Breast epithelium (tissue), 4 donors: Measurements from ENCODE around the gene MEIS2. TPM values are rescaled to one million over a fixed set of nuclear protein-coding genes. Genes with fewer than 3 reads are reported as not detected.
A peak's percentile ranks its signal among the peaks of the same experiment; 100 is the strongest.

Source experiments
- DNase-seq, 2 donors: peaks; one replicate each; pipeline ENCODE4 v3.0.0-alpha.2; 2019; ENCODE audit warnings: low spot score in 2 of 2
- H3K27ac ChIP-seq, 2 donors: fragments of 200-600 bp; sonication (generic) in 1 of 2; one replicate each; pipeline ENCODE4 v1.5.1; 2016 to 2019; ENCODE audit warnings: mild to moderate bottlenecking in 1 of 2
- H3K27me3 ChIP-seq, 2 donors: fragments of 200-600 bp; sonication (generic) in 1 of 2; one replicate each; pipeline versions ENCODE4 v1.5.1 to v1.6.0; 2017 to 2019; ENCODE audit warnings: control low read depth in 1 of 2, mild to moderate bottlenecking in 1 of 2
- H3K36me3 ChIP-seq: fragments of 200-600 bp; one replicate; pipeline ENCODE4 v1.5.1; 2019
- H3K4me1 ChIP-seq, 2 donors: fragments of 200-600 bp; sonication (generic); one replicate each; pipeline ENCODE4 v1.5.1; 2016 to 2019; ENCODE audit warnings: control low read depth in 1 of 2
- H3K4me3 ChIP-seq, 3 donors: fragments of 200-600 bp; sonication (generic); 1 replicate in 2 of 3; 2 replicates in 1 of 3; pipeline ENCODE4 v1.5.1; 2016 to 2019; ENCODE audit warnings: mild to moderate bottlenecking in 3 of 3, moderate library complexity in 2 of 3
- H3K9me3 ChIP-seq, 2 donors: fragments of 200-600 bp; sonication (generic) in 1 of 2; one replicate each; pipeline ENCODE4 v1.5.1; 2016 to 2019; ENCODE audit warnings: control low read depth in 1 of 2
- CTCF ChIP-seq, 3 donors: fragments of 450-650 bp; IDR thresholded peaks; one replicate each; pipeline ENCODE4 v1.5.1; 2016 to 2017; ENCODE audit warnings: antibody characterized with exemption in 3 of 3, mild to moderate bottlenecking in 3 of 3, moderate library complexity in 3 of 3
- POLR2A ChIP-seq: fragments of 450-650 bp; IDR thresholded peaks from one replicate; pipeline ENCODE4 v1.6.1; 2016; ENCODE audit warnings: antibody characterized with exemption, mild to moderate bottlenecking, moderate library complexity
- POLR2AphosphoS5 ChIP-seq, 3 donors: sonication (generic); formaldehyde crosslinking; IDR thresholded peaks; one replicate each; pipeline ENCODE4 v1.6.1; 2017; ENCODE audit warnings: antibody characterized with exemption in 3 of 3
- intact Hi-C: fragments of 100-400 bp; cut with DNase I; formaldehyde crosslinking; loops from one replicate; pipeline ENCODE4 v1.15.1; 2023; ENCODE audit warnings: low total_unique reads
- total RNA-seq, 3 donors: library from RNA; depleted of rRNA; stranded (reverse); fragments of >200 nt; gene quantifications; one replicate each; pipeline ENCODE4 v1.1.0, GENCODE V29; 2016

The MEIS2 gene
- total RNA-seq, 3 donors from 2014 or later: 18.2 to 55.8 (median 28.5) TPM

- Histone ChIP-seq H3K36me3 (no peaks in the 10 kb centered on the region), H3K4me1 (no peaks in the 10 kb centered on the region), H3K27me3 (peaks cover 0 to 14% of the 10 kb centered on the region in 2 donors), H3K9me3 (no peaks in the 10 kb centered on the region), H3K4me3 (peak overlapping the region; percentile 69 to 76 (median 72)), H3K27ac (peak overlapping the region; percentile 58 to 60)
- no peak for DNase-seq
- intact Hi-C loops: loop anchor here (10.0 kb wide), 1 partner anchor 219 kb away; no protein-coding TSS in a partner anchor
- TF ChIP-seq POLR2A (no peak), CTCF (IDR thresholded peaks at IDR 0.05) (no peak), POLR2AphosphoS5 (IDR thresholded peaks at IDR 0.05) (no peak)
Observed at GRCh38 chr15:37103475-37104423, 3.4 kb upstream of the MEIS2 start.

GRCh38 chr15:37103163-37103435 lies 2.8 kb upstream of the MEIS2 start:
- TF ChIP-seq POLR2AphosphoS5 (IDR thresholded peaks at IDR 0.05): no peak
- no peak for TF ChIP-seq CTCF (IDR thresholded peaks at IDR 0.05)
- TF ChIP-seq POLR2A: no peak
- Histone ChIP-seq H3K4me1 (no peaks in the 10 kb centered on the region), H3K36me3 (no peaks in the 10 kb centered on the region), H3K27me3 (peaks cover 0 to 14% of the 10 kb centered on the region in 2 donors), H3K4me3 (peak overlapping the region; percentile 69 to 76 (median 72)), H3K9me3 (no peaks in the 10 kb centered on the region), H3K27ac (peak overlapping the region in 1 of 2 donors; percentile 95)
- intact Hi-C loops: loop anchor here (10.0 kb wide), 1 partner anchor 218 kb away; no protein-coding TSS in a partner anchor
- no peak for DNase-seq

GRCh38 chr15:37102305-37103162 lies 2.2 kb upstream of the MEIS2 start:
- intact Hi-C loops: loop anchor here (10.0 kb wide), 1 partner anchor 218 kb away; no protein-coding TSS in a partner anchor
- H3K4me1 ChIP-seq: no peaks in the 10 kb centered on the region
- H3K27me3 ChIP-seq: peaks cover 0 to 14% of the 10 kb centered on the region in 2 donors
- no peaks in the 10 kb centered on the region for H3K9me3 ChIP-seq
- H3K36me3 ChIP-seq: no peaks in the 10 kb centered on the region
- no peak for TF ChIP-seq POLR2A
- no peak for TF ChIP-seq POLR2AphosphoS5 (IDR thresholded peaks at IDR 0.05)
- no peak for TF ChIP-seq CTCF (IDR thresholded peaks at IDR 0.05)
- peak overlapping the region; percentile 69 to 76 (median 72) for H3K4me3 ChIP-seq
- DNase-seq: no peak
- H3K27ac ChIP-seq: peak overlapping the region; percentile 91 to 95

GRCh38 chr15:37101980-37102304 lies 1.6 kb upstream of the MEIS2 start:
- no peak for DNase-seq
- peak overlapping the region; percentile 91 to 95 for H3K27ac ChIP-seq
- H3K4me1 ChIP-seq: no peaks in the 10 kb centered on the region
- H3K4me3 ChIP-seq: peak overlapping the region; percentile 69 to 76 (median 72)
- intact Hi-C loops: loop anchor here (10.0 kb wide), 1 partner anchor 217 kb away; no protein-coding TSS in a partner anchor
- peaks cover 0 to 9% of the 10 kb centered on the region in 2 donors for H3K27me3 ChIP-seq
- no peaks in the 10 kb centered on the region for H3K36me3 ChIP-seq
- H3K9me3 ChIP-seq: no peaks in the 10 kb centered on the region
- TF ChIP-seq CTCF (IDR thresholded peaks at IDR 0.05) (no peak), POLR2A (no peak), POLR2AphosphoS5 (IDR thresholded peaks at IDR 0.05) (no peak)
